Parathyroid adenoma (tissue), 2 donors: ENCODE data around the gene RAET1G.

Source experiments
- H2AFZ ChIP-seq: fragments of 300-600 bp; sonication (generic); one replicate; pipeline ENCODE4 v1.7.0; 2017; ENCODE audit warnings: antibody characterized with exemption, mild to moderate bottlenecking
- H3K27ac ChIP-seq: fragments of 300-600 bp; sonication (generic); one replicate; pipeline ENCODE4 v1.7.0; 2017
- H3K27me3 ChIP-seq: fragments of 300-600 bp; sonication (generic); one replicate; pipeline ENCODE4 v1.7.0; 2017; ENCODE audit warnings: low read length; ENCODE audit not compliant: control insufficient read depth, insufficient read depth
- H3K36me3 ChIP-seq: fragments of 300-600 bp; sonication (generic); one replicate; pipeline ENCODE4 v1.7.0; 2017; ENCODE audit warnings: low read length; ENCODE audit not compliant: control insufficient read depth, insufficient read depth
- H3K4me1 ChIP-seq: fragments of 300-600 bp; sonication (generic); one replicate; pipeline ENCODE4 v1.7.0; 2017; ENCODE audit warnings: control low read depth
- H3K4me2 ChIP-seq: fragments of 300-600 bp; sonication (generic); one replicate; pipeline ENCODE4 v1.7.0; 2017; ENCODE audit warnings: low read length
- H3K4me3 ChIP-seq: fragments of 300-600 bp; sonication (generic); one replicate; pipeline ENCODE4 v1.7.0; 2017; ENCODE audit warnings: low read depth, low read length
- H3K79me2 ChIP-seq: fragments of 300-600 bp; sonication (generic); one replicate; pipeline ENCODE4 v1.7.0; 2017; ENCODE audit warnings: control low read depth
- H3K9ac ChIP-seq: fragments of 300-600 bp; sonication (generic); one replicate; pipeline ENCODE4 v1.7.0; 2017; ENCODE audit warnings: mild to moderate bottlenecking
- H3K9me3 ChIP-seq: fragments of 300-600 bp; sonication (generic); one replicate; pipeline ENCODE4 v1.7.0; 2017; ENCODE audit warnings: low read length; ENCODE audit not compliant: control insufficient read depth
- CTCF ChIP-seq: fragments of 300-600 bp; sonication (generic); IDR thresholded peaks from one replicate; pipeline ENCODE4 v1.7.0; 2017; ENCODE audit warnings: antibody characterized with exemption, mild to moderate bottlenecking
- donor health status: primary hyperparathyroidism.

The RAET1G gene

GRCh38 chr6:149965194-149966020, 42.5 kb upstream of the RAET1G start:
- H2AFZ ChIP-seq = no peak overlapping the region
- no peaks in the 10 kb centered on the region for H3K79me2 ChIP-seq
- H3K27ac ChIP-seq = no peak overlapping the region
- H3K36me3 ChIP-seq = no peaks in the 10 kb centered on the region
- peak overlapping the region; percentile 76 for H3K4me2 ChIP-seq
- H3K4me3 ChIP-seq = no peak overlapping the region
- no peaks in the 10 kb centered on the region for H3K27me3 ChIP-seq
- no peaks in the 10 kb centered on the region for H3K4me1 ChIP-seq
- no peak for TF ChIP-seq CTCF
- H3K9me3 ChIP-seq = no peaks in the 10 kb centered on the region
- no peak overlapping the region for H3K9ac ChIP-seq

DNA sequence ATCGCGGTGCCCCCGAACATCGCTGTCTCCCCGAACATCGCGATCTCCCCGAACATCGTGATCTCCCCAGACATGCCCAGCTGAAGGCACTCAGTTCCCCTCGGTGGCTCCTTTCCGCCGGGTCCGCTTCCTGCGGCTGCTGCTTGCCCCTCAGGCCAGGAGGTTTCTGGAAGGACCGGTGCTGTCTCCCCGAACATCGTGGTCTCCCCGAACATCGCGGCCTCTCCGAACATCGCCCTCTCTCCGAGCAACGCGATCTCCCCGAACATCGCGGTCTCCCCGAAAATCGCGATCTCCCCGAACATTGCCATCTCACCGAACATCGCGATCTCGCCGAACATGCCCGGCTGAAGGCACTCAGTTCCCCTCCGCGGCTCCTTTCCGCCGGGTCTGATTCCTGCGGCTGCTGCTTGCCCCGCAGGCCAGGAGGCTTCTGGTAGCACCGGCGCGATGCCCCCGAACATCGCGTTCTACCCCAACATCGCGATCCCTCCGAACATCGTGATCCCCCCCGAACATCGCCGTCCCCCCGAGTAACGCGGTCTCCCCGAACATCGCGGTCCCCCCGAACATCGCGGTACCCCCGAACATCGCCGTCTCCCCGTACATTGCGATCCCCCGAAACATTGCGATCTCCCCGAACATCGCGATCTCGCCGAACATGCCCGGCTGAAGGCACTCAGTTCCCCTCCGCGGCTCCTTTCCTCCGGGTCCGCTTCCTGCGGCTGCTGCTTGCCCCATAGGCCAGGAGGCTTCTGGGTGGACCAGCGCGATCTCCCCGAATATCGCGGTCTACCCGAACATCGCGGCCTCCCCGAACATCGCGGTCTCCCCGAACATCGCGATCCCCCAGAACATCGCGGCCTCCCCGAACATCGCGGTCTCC, 41.6 kb upstream of the RAET1G start:
- Histone ChIP-seq H3K36me3 (no peaks in the 10 kb centered on the region), H2AFZ (peak overlapping the region; percentile 77), H3K27me3 (no peaks in the 10 kb centered on the region), H3K4me1 (no peaks in the 10 kb centered on the region), H3K4me2 (peak overlapping the region; percentile 76), H3K27ac (no peak overlapping the region), H3K79me2 (no peaks in the 10 kb centered on the region), H3K4me3 (peak overlapping the region; percentile 52), H3K9me3 (no peaks in the 10 kb centered on the region), H3K9ac (no peak overlapping the region)
- TF ChIP-seq CTCF = no peak

GRCh38 chr6:149963462-149964307, 40.8 kb upstream of the RAET1G start, which contains the start of gene ULBP1:
Gene ULBP1, plus strand, starts transcription at chr6:149963943. Its CDS starts 107 bp downstream, at chr6:149964050.
- H3K36me3 ChIP-seq = no peaks in the 10 kb centered on the region
- H3K27me3 ChIP-seq = no peaks in the 10 kb centered on the region
- H3K4me3 ChIP-seq = peak within 1 kb of the TSS; percentile 52
- TF ChIP-seq CTCF = no peak
- peak within 1 kb of the TSS; percentile 76 for H3K4me2 ChIP-seq
- no peak within 1 kb of the TSS for H3K27ac ChIP-seq
- H2AFZ ChIP-seq = peak within 1 kb of the TSS; percentile 77
- no peaks in the 10 kb centered on the region for H3K9me3 ChIP-seq
- no peaks in the 10 kb centered on the region for H3K79me2 ChIP-seq
- no peaks in the 10 kb centered on the region for H3K4me1 ChIP-seq
- no peak within 1 kb of the TSS for H3K9ac ChIP-seq

DNA sequence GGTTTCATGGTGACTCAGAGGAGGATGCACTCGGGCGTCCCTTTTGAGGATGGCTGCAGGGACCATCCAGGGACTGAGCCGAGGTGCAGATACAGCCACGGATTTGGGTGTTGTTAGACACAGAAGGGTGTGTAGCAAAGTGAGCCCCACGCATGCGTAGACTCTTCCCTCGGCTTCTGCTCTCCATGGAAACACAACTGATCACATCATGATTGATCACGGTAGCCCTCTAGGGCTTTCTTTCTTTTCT, 40.2 kb upstream of the RAET1G start:
- no peak for TF ChIP-seq CTCF
- no peaks in the 10 kb centered on the region for H3K9me3 ChIP-seq
- no peaks in the 10 kb centered on the region for H3K79me2 ChIP-seq
- no peak overlapping the region for H3K27ac ChIP-seq
- H2AFZ ChIP-seq = peak overlapping the region; percentile 77
- H3K9ac ChIP-seq = no peak overlapping the region
- H3K4me3 ChIP-seq = peak overlapping the region; percentile 52
- no peaks in the 10 kb centered on the region for H3K27me3 ChIP-seq
- H3K4me1 ChIP-seq = no peaks in the 10 kb centered on the region
- peak overlapping the region; percentile 76 for H3K4me2 ChIP-seq
- no peaks in the 10 kb centered on the region for H3K36me3 ChIP-seq
